ENCODE results near the gene SETD5.

Gene SETD5

GRCh38 chr3:9496893-9497292, 99.5 kb downstream of the SETD5 start:
- Histone ChIP-seq H3K9ac (ENCODE audit: low read depth, low read length) (no peak overlapping the region), H3K36me3 (ENCODE audit: insufficient read depth, low read length) (no peaks in the 10 kb centered on the region), H3K9me3 (ENCODE audit: control insufficient read depth, insufficient read depth, low read length) (no peaks in the 10 kb centered on the region), H3K4me1 (ENCODE audit: insufficient read depth, low read length) (peaks cover 5% of the 10 kb centered on the region; the same call in 1 of the 2 replicates)

- no peak overlapping the region for H3K9ac ChIP-seq (ENCODE audit: low read depth, low read length)
- peaks cover 5% of the 10 kb centered on the region; the same call in 1 of the 2 replicates for H3K4me1 ChIP-seq (ENCODE audit: insufficient read depth, low read length)
- H3K36me3 ChIP-seq (ENCODE audit: insufficient read depth, low read length), result no peaks in the 10 kb centered on the region
- H3K9me3 ChIP-seq (ENCODE audit: control insufficient read depth, insufficient read depth, low read length), result no peaks in the 10 kb centered on the region
Observed at GRCh38 chr3:9497821-9498565, 100.6 kb downstream of the SETD5 start.

DNA sequence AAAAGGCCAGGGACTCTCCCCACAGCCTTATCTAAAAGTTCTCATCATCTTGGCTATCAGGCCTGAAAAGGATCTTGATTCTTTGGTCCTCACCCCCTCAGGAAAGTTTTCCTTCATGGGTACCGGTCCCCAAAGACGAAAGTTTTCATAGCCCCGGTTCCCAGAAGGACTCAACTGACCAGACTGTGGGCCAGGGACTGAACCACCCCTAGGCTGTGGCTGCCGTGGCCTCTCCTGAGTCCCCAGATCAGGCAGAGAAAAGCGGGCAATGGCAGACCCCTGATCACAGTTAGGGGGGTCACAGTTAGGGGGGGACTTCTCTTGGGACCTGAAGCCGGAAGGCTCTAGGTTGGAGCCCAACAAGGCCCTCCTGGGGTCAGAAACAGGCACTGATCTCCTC, 101.4 kb downstream of the SETD5 start:
- no peak overlapping the region for H3K9ac ChIP-seq (ENCODE audit: low read depth, low read length)
- H3K9me3 ChIP-seq (ENCODE audit: control insufficient read depth, insufficient read depth, low read length), result no peaks in the 10 kb centered on the region
- no peaks in the 10 kb centered on the region for H3K36me3 ChIP-seq (ENCODE audit: insufficient read depth, low read length)
- H3K4me1 ChIP-seq (ENCODE audit: insufficient read depth, low read length), result peaks cover 5% of the 10 kb centered on the region; the same call in 1 of the 2 replicates

DNA sequence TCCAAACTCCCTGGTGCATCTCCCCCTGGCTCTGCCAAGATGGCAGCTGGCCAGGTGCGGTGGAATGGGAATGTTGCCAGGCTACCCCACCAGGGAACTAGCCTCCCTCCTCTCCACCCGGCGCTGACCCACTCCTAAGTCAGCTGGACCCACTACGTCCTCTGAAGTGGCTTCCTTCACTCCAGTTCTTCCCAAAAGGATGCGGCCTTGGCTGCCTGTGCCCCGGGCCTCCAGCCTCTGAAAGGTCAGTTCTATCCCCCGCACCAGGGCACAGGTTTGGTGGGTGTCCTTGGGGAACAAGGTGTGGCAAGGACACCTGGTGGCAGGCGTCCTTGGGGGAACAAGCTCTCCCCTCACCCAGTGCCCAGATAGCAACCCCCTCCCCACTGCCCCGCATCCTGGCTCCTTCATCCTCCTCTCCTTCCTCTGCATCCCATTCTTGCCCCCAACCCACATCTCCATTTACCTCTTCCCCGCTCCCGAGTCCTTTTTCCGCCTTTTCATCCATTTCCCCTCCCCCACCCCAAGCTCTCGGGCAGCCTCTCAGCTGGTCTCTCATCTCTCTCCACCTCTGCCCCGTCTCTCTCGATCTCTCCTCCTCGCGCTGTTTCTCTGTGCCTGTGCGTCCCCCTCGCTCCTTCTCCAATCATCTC, 102.2 kb downstream of the SETD5 start:
- H3K9me3 ChIP-seq (ENCODE audit: control insufficient read depth, insufficient read depth, low read length), result no peaks in the 10 kb centered on the region
- peak overlapping the region; percentile 74 for H3K9ac ChIP-seq (ENCODE audit: low read depth, low read length)
- no peaks in the 10 kb centered on the region for H3K36me3 ChIP-seq (ENCODE audit: insufficient read depth, low read length)
- H3K4me1 ChIP-seq (ENCODE audit: insufficient read depth, low read length), result peaks cover 5% of the 10 kb centered on the region; the same call in 1 of the 2 replicates

GRCh38 chr3:9500108-9501050, 103.0 kb downstream of the SETD5 start:
- H3K4me1 ChIP-seq (ENCODE audit: insufficient read depth, low read length), result peaks cover 5% of the 10 kb centered on the region; the same call in 1 of the 2 replicates
- H3K9me3 ChIP-seq (ENCODE audit: control insufficient read depth, insufficient read depth, low read length), result no peaks in the 10 kb centered on the region
- H3K36me3 ChIP-seq (ENCODE audit: insufficient read depth, low read length), result no peaks in the 10 kb centered on the region
- H3K9ac ChIP-seq (ENCODE audit: low read depth, low read length), result peak overlapping the region; percentile 74

GRCh38 chr3:9501226-9501625, 103.8 kb downstream of the SETD5 start:
- Histone ChIP-seq H3K9me3 (ENCODE audit: control insufficient read depth, insufficient read depth, low read length) (no peaks in the 10 kb centered on the region), H3K4me1 (ENCODE audit: insufficient read depth, low read length) (peaks cover 5% of the 10 kb centered on the region; the same call in 1 of the 2 replicates), H3K36me3 (ENCODE audit: insufficient read depth, low read length) (no peaks in the 10 kb centered on the region), H3K9ac (ENCODE audit: low read depth, low read length) (no peak overlapping the region)

DNA sequence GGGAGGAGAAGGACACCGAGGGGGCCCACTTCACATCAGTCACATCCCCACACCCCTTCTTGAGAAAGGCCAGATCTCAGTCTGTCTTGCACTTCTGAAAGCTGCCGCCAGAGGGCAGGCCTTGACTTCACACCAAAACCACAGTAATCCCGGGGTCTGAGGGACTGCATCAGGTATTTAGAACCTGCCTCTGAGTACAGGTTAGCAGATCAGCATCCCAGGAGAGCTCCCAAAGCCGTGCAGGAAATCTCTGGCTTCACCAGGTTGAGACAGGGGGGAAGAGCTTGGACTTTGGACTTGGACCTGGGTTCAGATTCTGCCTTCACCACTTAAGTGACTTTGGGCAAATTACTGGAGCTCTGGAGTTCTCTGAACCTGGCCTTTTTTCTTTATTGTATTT, 105.9 kb downstream of the SETD5 start:
- H3K9ac ChIP-seq (ENCODE audit: low read depth, low read length), result no peak overlapping the region
- H3K9me3 ChIP-seq (ENCODE audit: control insufficient read depth, insufficient read depth, low read length), result no peaks in the 10 kb centered on the region
- no peaks in the 10 kb centered on the region for H3K36me3 ChIP-seq (ENCODE audit: insufficient read depth, low read length)
- peaks cover 5% of the 10 kb centered on the region; the same call in 1 of the 2 replicates for H3K4me1 ChIP-seq (ENCODE audit: insufficient read depth, low read length)

DNA sequence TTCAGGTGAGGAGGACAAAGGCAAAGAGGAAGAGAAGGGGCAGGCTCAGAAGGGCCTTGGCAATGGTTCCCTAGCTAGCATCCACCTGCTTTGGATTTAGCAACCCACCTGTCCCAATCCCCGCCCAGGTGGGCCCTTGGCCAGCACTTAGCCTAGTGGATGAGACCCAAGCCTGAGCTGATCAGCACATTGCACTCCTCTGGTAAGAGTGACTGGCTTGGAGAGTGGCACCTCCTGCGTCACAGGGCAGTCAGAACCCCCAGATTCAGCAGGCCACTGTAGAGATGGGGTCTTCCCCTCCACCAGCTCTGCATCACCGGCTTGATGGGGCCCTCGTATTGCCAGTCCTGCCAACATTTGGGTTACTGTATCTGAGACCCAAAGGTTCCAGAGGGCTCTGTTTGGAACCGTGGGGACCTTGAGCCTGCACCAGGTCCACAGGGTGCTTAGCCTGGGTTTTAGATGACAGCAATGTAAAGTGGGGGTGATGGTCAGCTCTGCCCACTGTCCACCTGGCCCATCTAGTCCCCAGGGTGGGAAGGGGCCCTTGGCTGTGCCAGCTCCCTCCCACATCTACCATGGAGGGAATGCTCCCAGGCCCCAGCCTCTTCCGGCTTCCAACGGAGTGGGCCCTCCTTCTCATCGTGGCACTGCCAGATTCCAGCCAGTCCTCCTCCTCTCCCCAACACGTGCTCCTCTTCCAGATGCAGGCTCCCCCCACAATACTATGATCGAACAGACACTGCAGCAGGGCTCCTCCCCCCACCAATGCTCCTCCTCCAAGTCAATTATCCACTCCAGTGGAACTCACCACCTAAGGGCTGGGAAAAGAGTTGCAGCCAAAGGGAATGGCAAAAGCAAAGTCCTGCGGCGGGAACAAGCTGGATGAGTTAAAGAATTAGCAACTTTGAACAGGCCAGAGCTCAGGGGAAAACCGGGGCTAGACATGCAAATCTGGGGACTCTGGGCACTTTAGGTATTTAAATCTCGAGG, 110.5 kb downstream of the SETD5 start:
- H3K9ac ChIP-seq (ENCODE audit: low read depth, low read length), result no peak overlapping the region
- H3K36me3 ChIP-seq (ENCODE audit: insufficient read depth, low read length), result no peaks in the 10 kb centered on the region
- H3K4me1 ChIP-seq (ENCODE audit: insufficient read depth, low read length), result no peaks in the 10 kb centered on the region
- no peaks in the 10 kb centered on the region for H3K9me3 ChIP-seq (ENCODE audit: control insufficient read depth, insufficient read depth, low read length)

DNA sequence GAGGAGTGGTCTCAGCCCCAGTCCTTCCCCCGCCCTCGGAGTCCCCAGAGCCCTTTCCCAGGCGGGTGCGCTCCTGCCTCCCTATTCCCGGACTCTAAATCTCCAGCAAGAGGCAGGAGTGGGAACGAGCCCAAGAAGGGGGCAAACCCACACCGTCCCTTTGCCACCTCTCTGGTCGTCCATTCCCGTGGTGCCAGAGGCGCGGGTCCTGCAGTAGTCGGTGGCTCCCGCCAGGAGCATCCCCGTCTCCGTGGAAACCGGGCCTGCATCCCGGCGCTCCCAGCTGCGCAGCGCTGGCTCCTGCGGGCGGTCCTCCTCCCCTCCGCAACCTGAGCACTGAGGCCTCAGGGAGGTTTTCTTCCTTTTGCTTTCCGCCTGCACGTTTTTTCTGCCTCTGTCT, 111.4 kb downstream of the SETD5 start:
- Histone ChIP-seq H3K9me3 (ENCODE audit: control insufficient read depth, insufficient read depth, low read length) (no peaks in the 10 kb centered on the region), H3K9ac (ENCODE audit: low read depth, low read length) (no peak overlapping the region), H3K36me3 (ENCODE audit: insufficient read depth, low read length) (no peaks in the 10 kb centered on the region), H3K4me1 (ENCODE audit: insufficient read depth, low read length) (no peaks in the 10 kb centered on the region)

DNA sequence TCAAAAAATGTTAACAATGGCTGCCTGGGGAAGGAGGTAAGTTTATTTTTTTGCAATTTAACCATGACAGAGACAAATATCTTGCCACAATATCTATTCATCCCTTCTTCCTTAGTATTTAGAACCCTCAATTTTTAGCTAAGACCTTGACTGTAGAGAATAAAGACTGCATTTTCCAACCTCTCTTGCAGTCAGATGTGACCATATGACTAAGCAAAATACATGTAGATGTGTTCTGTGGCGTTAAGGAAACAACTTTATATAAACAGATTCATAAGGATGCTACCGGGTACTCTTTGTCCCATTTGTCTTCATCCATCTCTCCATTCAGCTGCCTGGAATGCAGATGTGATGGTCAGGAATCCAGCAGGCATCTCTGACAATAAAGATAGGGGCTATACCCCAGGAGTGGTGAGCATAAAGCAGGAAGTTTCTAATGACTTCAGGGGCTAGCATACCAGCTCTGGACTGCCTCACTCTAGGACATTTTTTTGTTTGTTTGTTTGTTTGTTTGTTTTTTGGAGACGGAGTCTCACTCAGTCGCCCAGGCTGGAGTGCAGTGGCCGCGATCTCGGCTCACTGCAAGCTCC, 115.1 kb downstream of the SETD5 start:
- Histone ChIP-seq H3K9me3 (ENCODE audit: control insufficient read depth, insufficient read depth, low read length) (no peaks in the 10 kb centered on the region), H3K36me3 (ENCODE audit: insufficient read depth, low read length) (no peaks in the 10 kb centered on the region), H3K9ac (ENCODE audit: low read depth, low read length) (no peak overlapping the region; the same call in 1 of the 2 replicates), H3K4me1 (ENCODE audit: insufficient read depth, low read length) (no peaks in the 10 kb centered on the region)

DNA sequence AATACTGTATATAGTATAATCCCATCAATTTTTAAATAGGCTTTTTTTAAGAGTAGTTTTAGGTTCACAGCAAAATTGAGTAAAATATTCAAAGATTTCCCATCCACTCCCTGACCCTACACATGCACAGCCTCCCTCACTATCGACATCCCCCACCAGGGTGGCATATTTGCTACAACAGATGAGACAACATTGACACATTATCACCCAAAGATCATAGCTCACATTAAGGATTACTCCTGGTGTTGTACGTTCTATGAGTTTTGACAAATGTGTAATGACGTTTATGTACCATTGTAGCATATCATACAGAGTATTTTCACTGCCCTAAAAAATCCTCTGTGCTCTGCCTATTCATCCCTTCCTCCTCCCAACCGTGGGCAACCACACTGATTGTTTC, 116.9 kb downstream of the SETD5 start:
- Histone ChIP-seq H3K9me3 (ENCODE audit: control insufficient read depth, insufficient read depth, low read length) (no peaks in the 10 kb centered on the region), H3K9ac (ENCODE audit: low read depth, low read length) (no peak overlapping the region), H3K4me1 (ENCODE audit: insufficient read depth, low read length) (no peaks in the 10 kb centered on the region), H3K36me3 (ENCODE audit: insufficient read depth, low read length) (no peaks in the 10 kb centered on the region)

DNA sequence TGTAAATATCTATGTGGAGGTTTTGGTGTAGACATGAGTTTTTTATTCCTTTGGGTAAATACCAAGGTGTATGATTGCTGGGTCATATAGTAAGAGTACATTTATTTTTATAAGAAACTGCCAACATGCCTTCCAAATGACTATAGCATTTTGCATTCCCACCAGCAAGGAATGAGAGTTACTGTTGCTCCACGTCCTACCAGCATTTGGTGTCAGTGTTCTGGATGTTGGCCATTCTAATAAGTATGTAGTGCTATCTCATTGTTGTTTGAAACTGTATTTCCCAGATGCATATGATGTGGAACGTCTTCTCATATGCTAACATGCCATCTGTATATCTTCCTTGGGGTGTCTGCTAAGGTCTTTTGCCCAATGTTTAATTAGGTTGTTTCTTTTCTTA, 117.5 kb downstream of the SETD5 start:
- Histone ChIP-seq H3K36me3 (ENCODE audit: insufficient read depth, low read length) (no peaks in the 10 kb centered on the region), H3K9me3 (ENCODE audit: control insufficient read depth, insufficient read depth, low read length) (no peaks in the 10 kb centered on the region), H3K4me1 (ENCODE audit: insufficient read depth, low read length) (no peaks in the 10 kb centered on the region), H3K9ac (ENCODE audit: low read depth, low read length) (no peak overlapping the region)

GRCh38 chr3:9525078-9525477, 127.7 kb downstream of the SETD5 start:
- no peaks in the 10 kb centered on the region for H3K36me3 ChIP-seq (ENCODE audit: insufficient read depth, low read length)
- H3K9me3 ChIP-seq (ENCODE audit: control insufficient read depth, insufficient read depth, low read length), result no peaks in the 10 kb centered on the region; the same call in 1 of the 2 replicates
- H3K9ac ChIP-seq (ENCODE audit: low read depth, low read length), result no peak overlapping the region
- no peaks in the 10 kb centered on the region for H3K4me1 ChIP-seq (ENCODE audit: insufficient read depth, low read length)

Measured in ES-I3 (cell line).